Ammon's horn (tissue), 1 donor: ENCODE results near the gene PAM.
"Not testable (repeated sequence)": the region's sequence is repeated elsewhere in the genome, so short reads cannot be mapped to it uniquely, and the experiment has no call there.

Experiments used
- DNase-seq: peaks from one replicate; pipeline ENCODE4 v3.0.0-alpha.2; 2016; ENCODE audit warnings: low spot score

Gene PAM

GRCh38 chr5:102903074-102903871, 148.2 kb downstream of the PAM start:
- DNase-seq: no peak

GRCh38 chr5:102905056-102905455, 150.0 kb downstream of the PAM start:
- DNase-seq: no peak

GRCh38 chr5:102907099-102907498, 152.0 kb downstream of the PAM start:
- DNase-seq: not testable (repeated sequence)

- no peak for DNase-seq
Measured at GRCh38 chr5:102910240-102911226, 155.4 kb downstream of the PAM start.

- DNase-seq: no peak
Measured at GRCh38 chr5:102911973-102912372, 156.9 kb downstream of the PAM start.

GRCh38 chr5:102916109-102916508, 161.0 kb downstream of the PAM start:
- DNase-seq: no peak

- DNase-seq: no peak
Measured at GRCh38 chr5:102918986-102919610, 164.0 kb downstream of the PAM start.

GRCh38 chr5:102920762-102921161, 165.7 kb downstream of the PAM start:
- DNase-seq: no peak

GRCh38 chr5:102921341-102922044, 166.4 kb downstream of the PAM start:
- DNase-seq: no peak

GRCh38 chr5:102922111-102922720, 167.1 kb downstream of the PAM start:
- DNase-seq: no peak

GRCh38 chr5:102922799-102923477, 167.8 kb downstream of the PAM start:
- no peak for DNase-seq

GRCh38 chr5:102924963-102925362, 169.9 kb downstream of the PAM start:
- no peak for DNase-seq

- no peak for DNase-seq
Measured at GRCh38 chr5:102927007-102927406, 171.9 kb downstream of the PAM start.

GRCh38 chr5:102930244-102930643, 175.1 kb downstream of the PAM start:
- no peak for DNase-seq

- DNase-seq: no peak
Measured at GRCh38 chr5:102931085-102931725, 176.1 kb downstream of the PAM start.

GRCh38 chr5:102932781-102933180, 177.7 kb downstream of the PAM start:
- no peak for DNase-seq

GRCh38 chr5:102933316-102933715, 178.2 kb downstream of the PAM start:
- no peak for DNase-seq

GRCh38 chr5:102933721-102934459, 178.8 kb downstream of the PAM start:
- DNase-seq: no peak

GRCh38 chr5:102937894-102938293, 182.8 kb downstream of the PAM start:
- DNase-seq: no peak

- DNase-seq: no peak
Measured at GRCh38 chr5:102941111-102941510, 186.0 kb downstream of the PAM start.
